Peyer's patch (tissue), 4 donors: ENCODE data around the gene TRIM13. TPM values are rescaled to one million over a fixed set of nuclear protein-coding genes. Genes with fewer than 3 reads are reported as not detected.
"Not testable (repeated sequence)": the region's sequence is repeated elsewhere in the genome, so short reads cannot be mapped to it uniquely, and the experiment has no call there.

Source experiments
- DNase-seq, 3 donors: peaks; one replicate each; pipeline ENCODE4 v3.0.0-alpha.2; 2017 to 2019
- H3K27ac ChIP-seq, 4 donors: fragments of 200-600 bp; sonication (generic); one replicate each; pipeline ENCODE4 v1.5.1; 2016 to 2019
- H3K27me3 ChIP-seq, 2 donors: fragments of 200-600 bp; sonication (generic); one replicate each; pipeline ENCODE4 v1.5.1; 2019
- H3K36me3 ChIP-seq, 3 donors: fragments of 200-600 bp; sonication (generic); one replicate each; pipeline ENCODE4 v1.5.1; 2016 to 2019
- H3K4me1 ChIP-seq, 4 donors: fragments of 200-600 bp; sonication (generic); one replicate each; pipeline ENCODE4 v1.5.1; 2016 to 2019
- H3K4me3 ChIP-seq, 4 donors: fragments of 200-600 bp; sonication (generic); 1 replicate in 3 of 4; 2 replicates in 1 of 4; pipeline ENCODE4 v1.5.1; 2016 to 2019; ENCODE audit warnings: mild to moderate bottlenecking in 1 of 4
- H3K9me3 ChIP-seq, 4 donors: fragments of 200-600 bp; sonication (generic); one replicate each; pipeline ENCODE4 v1.5.1; 2016 to 2019; ENCODE audit warnings: mild to moderate bottlenecking in 1 of 4
- CTCF ChIP-seq, 6 experiments: fragments of 450-650 bp in 4 of 6; fragments of 200-600 bp in 2 of 6; sonication (generic) in 1 of 6; IDR thresholded peaks; one replicate each; pipeline ENCODE4 v1.5.1; 2017 to 2019; ENCODE audit warnings: antibody characterized with exemption in 6 of 6, mild to moderate bottlenecking in 3 of 6, moderate library complexity in 1 of 6
- POLR2A ChIP-seq, 2 donors: fragments of 450-650 bp; IDR thresholded peaks; one replicate each; pipeline ENCODE4 v1.5.1; 2017; ENCODE audit warnings: antibody characterized with exemption in 2 of 2, mild to moderate bottlenecking in 2 of 2, moderate library complexity in 2 of 2
- total RNA-seq, 4 donors: library from RNA; depleted of rRNA; stranded (reverse); fragments of >200 nt; gene quantifications; one replicate each; pipeline ENCODE4 v1.1.0, GENCODE V29; 2016

Gene TRIM13
- total RNA-seq, 4 donors from 2014 or later: 11.4 to 16.8 (median 15.1) TPM

GRCh38 chr13:49976314-49977258 is 20.3 kb upstream of the TRIM13 start:
- TF ChIP-seq CTCF (IDR thresholded peaks at IDR 0.05) (peak; percentile 72 to 94 (median 92)), POLR2A (IDR thresholded peaks at IDR 0.05) (no peak)
- H3K27ac ChIP-seq: no peak overlapping the region

GRCh38 chr13:49977992-49978391 is 18.9 kb upstream of the TRIM13 start:
- H3K27me3 ChIP-seq: no peaks in the 10 kb centered on the region
- H3K27ac ChIP-seq: no peak overlapping the region
- no peaks in the 10 kb centered on the region for H3K9me3 ChIP-seq
- no peaks in the 10 kb centered on the region for H3K36me3 ChIP-seq
- no peak for DNase-seq
- TF ChIP-seq POLR2A (IDR thresholded peaks at IDR 0.05): no peak
- TF ChIP-seq CTCF (IDR thresholded peaks at IDR 0.05): no peak
- H3K4me3 ChIP-seq: no peak overlapping the region
- no peaks in the 10 kb centered on the region for H3K4me1 ChIP-seq

More at GRCh38 chr13:49976314-49977258, 20.3 kb upstream of the TRIM13 start:
- H3K9me3 ChIP-seq: no peaks in the 10 kb centered on the region
- no peaks in the 10 kb centered on the region for H3K27me3 ChIP-seq
- H3K36me3 ChIP-seq: no peaks in the 10 kb centered on the region
- H3K4me3 ChIP-seq: no peak overlapping the region
- peak; percentile 74 to 90 (median 78) for DNase-seq
- H3K4me1 ChIP-seq: no peaks in the 10 kb centered on the region

- Histone ChIP-seq H3K4me1 (no peaks in the 10 kb centered on the region), H3K9me3 (no peaks in the 10 kb centered on the region), H3K27me3 (no peaks in the 10 kb centered on the region), H3K27ac (no peak overlapping the region), H3K36me3 (no peaks in the 10 kb centered on the region), H3K4me3 (no peak overlapping the region)
- no peak for DNase-seq
- TF ChIP-seq CTCF (IDR thresholded peaks at IDR 0.05) (no peak), POLR2A (IDR thresholded peaks at IDR 0.05) (no peak)
Observed at GRCh38 chr13:49980266-49980665, 16.6 kb upstream of the TRIM13 start.

GRCh38 chr13:49985129-49985528 is 11.7 kb upstream of the TRIM13 start:
- no peaks in the 10 kb centered on the region for H3K4me1 ChIP-seq
- no peaks in the 10 kb centered on the region for H3K27me3 ChIP-seq
- no peak overlapping the region for H3K4me3 ChIP-seq
- no peak for DNase-seq
- TF ChIP-seq POLR2A (IDR thresholded peaks at IDR 0.05) (no peak), CTCF (IDR thresholded peaks at IDR 0.05) (no peak)
- H3K36me3 ChIP-seq: no peaks in the 10 kb centered on the region
- H3K27ac ChIP-seq: no peak overlapping the region
- H3K9me3 ChIP-seq: no peaks in the 10 kb centered on the region

GRCh38 chr13:49986471-49986870 is 10.4 kb upstream of the TRIM13 start:
- no peak overlapping the region for H3K4me3 ChIP-seq
- H3K36me3 ChIP-seq: no peaks in the 10 kb centered on the region
- TF ChIP-seq POLR2A (IDR thresholded peaks at IDR 0.05) (no peak), CTCF (IDR thresholded peaks at IDR 0.05) (no peak)
- no peak overlapping the region for H3K27ac ChIP-seq
- H3K27me3 ChIP-seq: no peaks in the 10 kb centered on the region
- no peak for DNase-seq
- H3K4me1 ChIP-seq: no peaks in the 10 kb centered on the region
- H3K9me3 ChIP-seq: no peaks in the 10 kb centered on the region

- not testable (repeated sequence) for H3K27me3 ChIP-seq, H3K4me1 ChIP-seq, DNase-seq, H3K4me3 ChIP-seq, H3K36me3 ChIP-seq, H3K9me3 ChIP-seq, H3K27ac ChIP-seq
Observed at GRCh38 chr13:49990612-49991011, 6.2 kb upstream of the TRIM13 start.
